Measurements from ENCODE around the gene PLCB4.

PLCB4 gene

GRCh38 chr20:9241232-9241692, 172.4 kb downstream of the PLCB4 start:
- TF ChIP-seq, protein P1, sequence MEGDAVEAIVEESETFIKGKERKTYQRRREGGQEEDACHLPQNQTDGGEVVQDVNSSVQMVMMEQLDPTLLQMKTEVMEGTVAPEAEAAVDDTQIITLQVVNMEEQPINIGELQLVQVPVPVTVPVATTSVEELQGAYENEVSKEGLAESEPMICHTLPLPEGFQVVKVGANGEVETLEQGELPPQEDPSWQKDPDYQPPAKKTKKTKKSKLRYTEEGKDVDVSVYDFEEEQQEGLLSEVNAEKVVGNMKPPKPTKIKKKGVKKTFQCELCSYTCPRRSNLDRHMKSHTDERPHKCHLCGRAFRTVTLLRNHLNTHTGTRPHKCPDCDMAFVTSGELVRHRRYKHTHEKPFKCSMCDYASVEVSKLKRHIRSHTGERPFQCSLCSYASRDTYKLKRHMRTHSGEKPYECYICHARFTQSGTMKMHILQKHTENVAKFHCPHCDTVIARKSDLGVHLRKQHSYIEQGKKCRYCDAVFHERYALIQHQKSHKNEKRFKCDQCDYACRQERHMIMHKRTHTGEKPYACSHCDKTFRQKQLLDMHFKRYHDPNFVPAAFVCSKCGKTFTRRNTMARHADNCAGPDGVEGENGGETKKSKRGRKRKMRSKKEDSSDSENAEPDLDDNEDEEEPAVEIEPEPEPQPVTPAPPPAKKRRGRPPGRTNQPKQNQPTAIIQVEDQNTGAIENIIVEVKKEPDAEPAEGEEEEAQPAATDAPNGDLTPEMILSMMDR (IDR thresholded peaks at IDR 0.05; ENCODE audit: low read depth, low read length), result no peak
- H3K4me3 ChIP-seq (ENCODE audit: low read depth, low read length), result no peak overlapping the region

DNA sequence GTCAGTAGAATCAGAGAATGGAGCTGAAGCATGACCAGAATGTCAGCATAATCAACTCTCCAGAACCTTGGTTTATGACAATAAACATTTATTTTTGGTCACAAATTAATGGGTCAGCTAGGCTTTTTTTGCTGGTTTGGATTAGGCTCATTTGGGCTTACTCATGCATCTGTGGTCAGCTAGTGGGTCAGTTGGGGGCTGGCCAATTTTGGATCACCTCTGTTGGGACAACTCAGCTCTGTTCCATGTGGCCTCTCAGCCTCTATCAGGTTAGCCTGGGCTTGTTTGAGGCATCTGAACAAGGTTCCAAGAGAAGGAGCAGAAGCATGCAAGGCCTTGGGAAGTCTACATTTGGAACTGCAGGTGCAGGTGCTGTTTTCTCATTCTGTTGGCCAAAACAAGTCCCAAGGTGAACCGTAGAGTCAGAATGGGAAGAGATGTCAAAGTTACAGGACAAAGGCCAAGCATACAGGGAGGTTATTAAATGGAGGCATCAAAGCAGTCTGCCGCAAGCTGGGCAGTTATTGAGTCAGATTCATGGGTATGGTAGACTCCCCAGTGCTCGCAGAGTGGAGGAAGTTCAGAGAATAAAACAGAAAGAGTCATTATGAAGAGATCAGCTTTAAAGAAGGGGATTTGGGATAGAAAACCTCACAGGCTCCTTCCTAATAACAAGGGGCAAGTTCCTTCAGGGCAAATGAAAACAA, 173.0 kb downstream of the PLCB4 start:
- H3K4me3 ChIP-seq (ENCODE audit: low read depth, low read length), result no peak overlapping the region
- TF ChIP-seq, protein P1 (IDR thresholded peaks at IDR 0.05; ENCODE audit: low read depth, low read length), result no peak

- TF ChIP-seq, protein P1 (IDR thresholded peaks at IDR 0.05; ENCODE audit: low read depth, low read length), result no peak
- no peak overlapping the region for H3K4me3 ChIP-seq (ENCODE audit: low read depth, low read length)
Observed at GRCh38 chr20:9243986-9244385, 175.1 kb downstream of the PLCB4 start.

DNA sequence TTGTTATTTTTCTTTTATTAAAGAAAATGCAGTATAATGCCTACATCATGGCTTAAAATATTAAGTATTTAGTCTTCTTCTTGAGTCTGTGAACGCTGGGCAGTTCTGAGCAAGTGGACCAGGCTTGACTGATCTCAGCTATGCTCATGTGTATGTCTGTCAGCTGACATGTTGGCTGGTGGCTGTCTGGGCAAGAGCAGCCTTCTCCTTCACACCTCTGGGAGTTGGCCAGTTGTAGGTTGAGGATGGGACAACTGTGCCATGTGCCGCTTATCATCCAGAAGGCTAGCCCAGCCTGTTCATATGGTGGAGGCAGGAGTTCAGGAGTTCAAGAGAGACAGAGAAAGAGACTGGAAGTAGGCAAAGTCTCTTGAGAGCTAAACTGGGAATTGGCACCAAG, 175.9 kb downstream of the PLCB4 start:
- H3K4me3 ChIP-seq (ENCODE audit: low read depth, low read length), result no peak overlapping the region

GRCh38 chr20:9246731-9247130, 177.8 kb downstream of the PLCB4 start:
- TF ChIP-seq, protein P1 (IDR thresholded peaks at IDR 0.05; ENCODE audit: low read depth, low read length), result no peak
- H3K4me3 ChIP-seq (ENCODE audit: low read depth, low read length), result no peak overlapping the region

More for the DNA sequence above, 175.9 kb downstream of the PLCB4 start:
- TF ChIP-seq, protein P1 (IDR thresholded peaks at IDR 0.05; ENCODE audit: low read depth, low read length), result no peak

GRCh38 chr20:9250511-9250910, 181.6 kb downstream of the PLCB4 start:
- H3K4me3 ChIP-seq (ENCODE audit: low read depth, low read length), result no peak overlapping the region
- TF ChIP-seq, protein P1 (IDR thresholded peaks at IDR 0.05; ENCODE audit: low read depth, low read length), result no peak

DNA sequence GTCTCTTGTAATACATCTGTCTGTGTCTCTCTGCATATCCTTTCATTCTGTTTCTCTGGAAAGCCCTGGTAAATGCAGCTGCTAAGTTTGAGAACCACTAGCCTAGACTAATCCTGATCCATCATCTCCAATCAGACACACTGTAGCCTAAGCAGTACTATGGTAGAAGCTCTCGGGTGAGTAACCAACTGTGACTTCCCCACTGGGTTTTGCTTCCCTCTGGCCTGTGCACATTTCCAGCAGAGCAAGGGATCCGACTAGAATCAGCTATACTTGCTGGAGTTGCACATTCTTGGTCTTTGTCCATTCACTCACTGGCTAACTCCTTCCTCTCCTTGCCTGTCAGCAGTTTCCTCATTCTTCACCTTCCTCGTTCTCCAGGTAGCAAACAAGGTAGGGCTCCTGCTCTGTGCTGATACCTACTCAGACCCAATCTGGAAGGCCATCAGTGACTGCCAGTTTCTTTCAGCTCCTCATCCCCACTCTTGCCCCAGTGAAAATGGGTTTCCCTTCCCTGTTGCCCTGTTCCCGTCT, 184.2 kb downstream of the PLCB4 start:
- TF ChIP-seq, protein P1 (IDR thresholded peaks at IDR 0.05; ENCODE audit: low read depth, low read length), result no peak
- H3K4me3 ChIP-seq (ENCODE audit: low read depth, low read length), result no peak overlapping the region
